T47D (cell line): ENCODE results near the gene PLAC1.
A peak's percentile ranks its signal among the peaks of the same experiment; 100 is the strongest.

ENCODE experiments used
- DNase-seq, 2 experiments: peaks; one replicate each; pipeline versions ENCODE4 v3.0.0 to v3.0.0-alpha.2; 2011 to 2012; ENCODE audit warnings: low read depth in 1 of 2, low spot score in 1 of 2
- JUND ChIP-seq: IDR thresholded peaks from 2 replicates; pipeline ENCODE4 v1.6.1; 2012; ENCODE audit warnings: low read depth
- in situ Hi-C: cut with HindIII; loops from 2 replicates; pipeline ENCODE4 v1.10.0; 2016; ENCODE audit warnings: low sequenced_read_pairs, low pct_unique_long_range_greater_than_20kb

The PLAC1 gene

GRCh38 chrX:134660627-134661026 lies 2.4 kb upstream of the PLAC1 start:
- in situ Hi-C loops, result no loop called here
- DNase-seq, result no peak
- no peak for TF ChIP-seq JUND

DNA sequence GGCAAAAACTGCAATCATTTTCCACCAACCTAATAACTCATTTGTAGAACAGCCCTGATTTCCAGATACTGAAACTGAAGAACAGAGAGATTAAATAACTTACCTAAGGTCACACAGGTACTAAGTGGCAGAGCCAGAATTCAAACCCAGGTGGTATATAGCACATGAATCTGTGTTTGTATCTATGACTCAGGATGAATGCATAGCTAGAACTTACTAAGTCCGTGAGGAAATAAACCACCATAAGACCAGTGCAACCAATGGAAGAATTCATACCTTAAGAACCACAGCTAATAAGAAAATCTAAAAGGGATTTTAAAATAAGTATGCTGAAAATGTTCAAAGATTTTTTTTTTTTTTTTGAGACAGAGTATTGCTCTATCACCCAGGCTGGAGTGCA lies 1.5 kb upstream of the PLAC1 start:
- TF ChIP-seq JUND, result no peak
- DNase-seq, result peak in 1 of 2 experiments; percentile 10

DNA sequence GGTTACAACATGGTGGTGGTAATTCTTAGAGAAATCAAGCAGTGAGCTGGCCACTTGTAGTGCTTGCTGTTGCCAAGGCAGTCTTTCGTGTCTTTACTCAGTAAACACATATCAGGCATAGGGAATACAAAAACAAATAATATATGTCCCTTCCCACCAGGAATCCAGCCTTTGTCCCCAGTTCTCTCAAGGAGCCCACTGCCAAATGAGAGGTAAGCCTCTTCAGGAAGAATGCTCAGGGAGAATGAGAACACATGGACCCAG lies 421 bp upstream of the PLAC1 start:
- in situ Hi-C loops, result no loop called here
- no peak for TF ChIP-seq JUND
- DNase-seq, result no peak

More for the DNA sequence above, 1.5 kb upstream of the PLAC1 start:
- in situ Hi-C loops, result no loop called here

DNA sequence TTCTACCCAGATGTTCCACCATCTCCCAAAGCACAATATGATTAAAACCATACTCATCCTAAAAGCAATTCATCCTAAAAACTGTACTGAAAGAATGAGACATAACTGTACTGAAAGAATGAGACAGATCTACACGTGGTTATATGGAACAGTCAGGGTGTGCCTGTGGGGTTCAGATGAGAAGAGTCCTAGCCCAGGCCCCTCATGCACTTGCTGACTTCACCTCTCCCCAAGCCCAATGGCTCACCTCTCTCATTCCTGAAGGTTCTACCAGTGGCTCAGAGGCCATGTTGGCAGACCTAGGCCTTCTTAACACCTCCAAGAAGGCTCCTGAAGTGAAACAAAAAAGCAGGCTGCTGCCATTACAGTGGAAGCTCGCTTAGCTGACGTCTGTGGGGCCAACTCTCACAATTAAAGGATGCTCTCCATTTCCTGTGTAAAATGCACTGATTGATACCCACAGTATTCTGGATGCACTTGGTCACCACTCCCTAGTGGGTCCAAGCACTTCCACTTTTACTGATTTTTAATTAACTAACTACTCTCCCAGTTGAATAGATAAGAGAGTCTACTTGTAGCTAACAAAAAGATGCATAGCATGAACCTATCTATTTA lies 3.8 kb downstream of the PLAC1 start:
- TF ChIP-seq JUND, result no peak
- in situ Hi-C loops, result no loop called here
- no peak for DNase-seq

DNA sequence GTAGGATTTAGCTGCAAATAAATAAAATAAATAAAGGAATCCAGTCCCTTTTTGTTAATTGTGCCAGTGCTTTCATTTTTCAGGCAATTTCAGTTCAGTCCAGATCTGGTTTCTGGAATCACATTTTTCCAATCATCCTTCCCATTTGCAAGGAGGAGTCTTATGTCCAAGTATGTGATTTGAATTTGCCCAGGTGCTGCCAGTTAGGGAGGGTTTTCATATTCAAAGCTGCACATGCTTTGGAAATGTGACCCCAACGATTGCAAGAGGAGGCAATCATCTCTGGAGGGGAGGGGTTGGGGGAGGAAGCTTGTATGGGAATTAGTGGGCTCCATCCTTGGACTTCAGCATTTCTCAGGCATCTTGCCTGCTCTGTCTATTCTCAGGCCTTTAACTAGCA lies 4.4 kb downstream of the PLAC1 start:
- TF ChIP-seq JUND, result no peak
- DNase-seq, result no peak
- in situ Hi-C loops, result no loop called here

GRCh38 chrX:134650701-134651100 lies 7.6 kb downstream of the PLAC1 start:
- in situ Hi-C loops, result no loop called here
- TF ChIP-seq JUND, result no peak
- no peak for DNase-seq

DNA sequence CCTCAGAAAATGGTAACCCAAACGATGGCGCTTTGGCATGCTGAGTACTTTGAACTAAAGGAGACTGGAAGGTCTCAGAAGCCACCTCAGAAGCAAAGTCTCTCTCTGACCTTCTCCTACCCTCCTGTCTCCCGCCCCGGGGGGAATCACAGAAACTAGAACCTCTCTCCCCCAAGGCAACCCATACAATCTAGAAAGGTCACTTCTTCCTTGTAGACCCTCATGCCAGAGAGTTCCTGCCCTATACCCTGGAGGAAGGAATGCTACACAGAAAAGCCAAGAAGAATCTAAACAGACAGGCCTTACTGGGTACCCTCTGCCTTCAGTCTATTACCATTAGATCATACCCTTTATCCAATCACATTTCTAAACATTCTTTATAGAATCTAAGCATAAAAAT lies 8.5 kb downstream of the PLAC1 start:
- in situ Hi-C loops, result no loop called here
- no peak for DNase-seq
- no peak for TF ChIP-seq JUND

GRCh38 chrX:134647477-134647877 lies 10.8 kb downstream of the PLAC1 start:
- in situ Hi-C loops, result no loop called here
- TF ChIP-seq JUND, result no peak
- DNase-seq, result no peak

- no peak for DNase-seq
- TF ChIP-seq JUND, result no peak
- in situ Hi-C loops, result no loop called here
Measured at GRCh38 chrX:134646691-134647090, 11.6 kb downstream of the PLAC1 start.

DNA sequence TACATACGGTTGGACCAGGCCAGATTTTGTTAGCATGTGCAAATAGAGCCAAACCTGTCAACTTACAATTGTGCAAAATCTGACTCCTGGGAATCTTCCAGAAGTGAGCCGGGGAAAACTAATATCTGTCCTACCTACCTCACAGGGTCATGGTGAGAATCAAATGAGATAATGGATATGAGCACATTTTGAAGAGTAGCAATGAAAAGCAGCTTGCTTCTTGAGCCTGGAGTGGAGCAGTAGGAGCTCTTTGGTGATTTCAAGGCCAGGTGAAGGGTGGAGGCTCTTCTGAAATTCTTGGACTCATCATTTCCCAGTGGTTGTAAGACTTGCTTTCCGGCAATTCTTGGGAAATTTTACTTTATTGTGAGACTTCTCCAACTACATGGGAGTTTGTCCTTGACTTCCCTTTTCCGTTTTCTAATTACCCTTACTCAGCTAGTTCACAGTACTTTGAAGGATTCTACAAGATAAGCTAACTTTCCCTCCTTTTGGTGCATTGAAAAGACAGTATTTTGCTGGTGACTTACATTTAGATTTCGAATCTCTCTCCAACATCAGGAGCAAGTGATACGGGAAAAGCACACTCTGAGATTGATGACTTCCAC lies 12.2 kb downstream of the PLAC1 start:
- in situ Hi-C loops, result no loop called here
- no peak for TF ChIP-seq JUND

GRCh38 chrX:134642386-134642785 lies 15.9 kb downstream of the PLAC1 start:
- no peak for TF ChIP-seq JUND
- in situ Hi-C loops, result no loop called here

More for the DNA sequence above, 12.2 kb downstream of the PLAC1 start:
- DNase-seq, result no peak

DNA sequence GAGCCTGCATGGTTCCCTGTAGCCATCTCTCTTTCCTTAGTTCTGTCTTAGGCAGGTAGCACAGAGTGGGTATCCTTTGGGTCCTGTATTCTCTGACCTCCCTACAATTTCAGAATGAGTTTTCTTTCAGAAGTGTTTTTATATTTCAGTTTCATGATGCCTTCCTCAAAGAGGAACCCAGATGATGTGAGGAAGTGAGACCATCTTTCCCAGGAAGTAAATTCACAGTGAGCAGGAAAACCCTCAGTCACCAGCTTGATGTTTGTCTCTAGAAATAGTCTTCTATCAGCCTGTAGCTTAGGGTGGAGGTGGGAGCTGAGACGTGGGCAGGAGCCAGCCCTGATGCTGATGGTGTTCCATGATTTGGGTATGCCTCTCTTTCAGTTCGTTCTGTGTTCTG lies 16.9 kb downstream of the PLAC1 start:
- in situ Hi-C loops, result no loop called here
- no peak for TF ChIP-seq JUND
- DNase-seq, result no peak

More at GRCh38 chrX:134642386-134642785, 15.9 kb downstream of the PLAC1 start:
- no peak for DNase-seq

DNA sequence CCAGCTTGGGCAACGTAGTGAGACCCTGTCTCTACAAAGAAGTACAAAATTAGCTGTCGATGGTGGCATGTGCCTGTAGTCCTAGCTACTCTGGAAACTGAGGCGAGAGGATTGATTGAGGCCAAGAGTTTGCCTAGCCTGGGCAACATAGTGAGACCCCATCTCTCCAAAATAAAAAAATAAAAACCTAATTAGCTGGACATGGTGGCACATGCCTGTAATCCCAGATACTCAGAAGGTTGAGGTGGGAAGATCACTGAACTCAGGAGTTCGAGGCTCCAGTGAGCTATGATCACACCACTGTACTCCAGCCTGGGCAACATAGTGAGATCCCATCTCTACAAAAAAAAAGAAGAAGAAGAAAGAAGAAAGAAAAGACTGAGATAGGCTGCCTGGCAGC lies 17.4 kb downstream of the PLAC1 start:
- in situ Hi-C loops, result no loop called here
- no peak for TF ChIP-seq JUND

DNA sequence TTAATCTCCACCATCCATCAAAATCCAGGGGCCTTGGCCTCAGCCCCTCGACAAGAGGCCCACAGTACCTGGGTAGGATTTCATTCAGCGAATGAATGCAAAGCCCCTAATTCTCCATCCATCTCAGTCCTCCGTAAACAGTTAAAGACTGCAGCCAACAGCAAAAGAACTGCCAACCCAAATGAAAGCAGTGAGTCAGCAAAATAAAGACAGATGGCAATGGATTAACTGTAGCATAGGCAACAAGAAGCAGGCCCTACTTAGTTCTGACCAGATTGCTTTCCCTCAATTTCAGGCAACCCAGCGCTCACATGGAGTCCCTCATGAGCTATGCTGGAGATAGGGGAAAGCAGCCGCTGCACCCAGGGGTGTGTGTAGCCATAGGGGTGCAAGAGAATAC lies 21.4 kb downstream of the PLAC1 start:
- no peak for TF ChIP-seq JUND
- no peak for DNase-seq
- in situ Hi-C loops, result no loop called here

More for the DNA sequence above, 17.4 kb downstream of the PLAC1 start:
- DNase-seq, result no peak
